ENCODE measurements around the gene RELB. TPM values are rescaled to one million over a fixed set of nuclear protein-coding genes. Genes with fewer than 3 reads are reported as not detected.

RELB gene
- total RNA-seq, 1 donor from 2014 or later, result 18.7 TPM

DNA sequence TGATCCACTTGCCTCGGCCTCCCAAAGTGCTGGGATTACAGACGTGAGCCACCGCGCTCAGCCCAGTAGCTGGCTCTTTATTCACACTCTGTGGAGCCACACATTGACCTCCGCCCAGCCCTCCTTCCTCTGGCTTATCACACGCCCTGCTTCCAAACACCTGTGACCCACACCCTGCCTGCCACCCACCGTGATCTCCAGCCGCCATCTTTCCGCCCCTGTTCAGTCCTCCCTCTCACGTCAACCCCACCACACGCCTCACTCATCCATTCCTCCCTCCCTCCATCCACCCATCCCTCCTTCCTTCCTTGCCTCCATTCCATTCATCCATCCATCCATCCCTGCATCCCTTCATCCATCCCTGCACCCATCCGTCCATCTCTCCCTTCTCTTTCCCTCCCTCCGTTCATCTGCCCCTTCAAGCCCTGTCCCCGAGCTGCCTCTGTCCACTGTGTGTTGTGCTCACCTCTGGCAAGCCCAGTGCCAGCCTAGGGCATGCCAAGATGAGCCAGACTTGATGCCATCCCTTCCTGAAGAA lies 57.4 kb downstream of the RELB start:
- no peaks in the 10 kb centered on the region for H3K9me3 Mint-ChIP-seq
- H3K27ac Mint-ChIP-seq, result no peak overlapping the region
- no peaks in the 10 kb centered on the region for H3K27me3 Mint-ChIP-seq (ENCODE audit: low read depth)
- no peak overlapping the region for H3K4me3 Mint-ChIP-seq
- no peak for DNase-seq (ENCODE audit: low spot score in 2 of 2, unreplicated experiment in 2 of 2)
- peaks cover 47% of the 10 kb centered on the region for H3K36me3 Mint-ChIP-seq
- TF ChIP-seq, protein P1, sequence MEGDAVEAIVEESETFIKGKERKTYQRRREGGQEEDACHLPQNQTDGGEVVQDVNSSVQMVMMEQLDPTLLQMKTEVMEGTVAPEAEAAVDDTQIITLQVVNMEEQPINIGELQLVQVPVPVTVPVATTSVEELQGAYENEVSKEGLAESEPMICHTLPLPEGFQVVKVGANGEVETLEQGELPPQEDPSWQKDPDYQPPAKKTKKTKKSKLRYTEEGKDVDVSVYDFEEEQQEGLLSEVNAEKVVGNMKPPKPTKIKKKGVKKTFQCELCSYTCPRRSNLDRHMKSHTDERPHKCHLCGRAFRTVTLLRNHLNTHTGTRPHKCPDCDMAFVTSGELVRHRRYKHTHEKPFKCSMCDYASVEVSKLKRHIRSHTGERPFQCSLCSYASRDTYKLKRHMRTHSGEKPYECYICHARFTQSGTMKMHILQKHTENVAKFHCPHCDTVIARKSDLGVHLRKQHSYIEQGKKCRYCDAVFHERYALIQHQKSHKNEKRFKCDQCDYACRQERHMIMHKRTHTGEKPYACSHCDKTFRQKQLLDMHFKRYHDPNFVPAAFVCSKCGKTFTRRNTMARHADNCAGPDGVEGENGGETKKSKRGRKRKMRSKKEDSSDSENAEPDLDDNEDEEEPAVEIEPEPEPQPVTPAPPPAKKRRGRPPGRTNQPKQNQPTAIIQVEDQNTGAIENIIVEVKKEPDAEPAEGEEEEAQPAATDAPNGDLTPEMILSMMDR (IDR thresholded peaks at IDR 0.05; ENCODE audit: unreplicated experiment), result no peak
- no peaks in the 10 kb centered on the region for H3K4me1 Mint-ChIP-seq

DNA sequence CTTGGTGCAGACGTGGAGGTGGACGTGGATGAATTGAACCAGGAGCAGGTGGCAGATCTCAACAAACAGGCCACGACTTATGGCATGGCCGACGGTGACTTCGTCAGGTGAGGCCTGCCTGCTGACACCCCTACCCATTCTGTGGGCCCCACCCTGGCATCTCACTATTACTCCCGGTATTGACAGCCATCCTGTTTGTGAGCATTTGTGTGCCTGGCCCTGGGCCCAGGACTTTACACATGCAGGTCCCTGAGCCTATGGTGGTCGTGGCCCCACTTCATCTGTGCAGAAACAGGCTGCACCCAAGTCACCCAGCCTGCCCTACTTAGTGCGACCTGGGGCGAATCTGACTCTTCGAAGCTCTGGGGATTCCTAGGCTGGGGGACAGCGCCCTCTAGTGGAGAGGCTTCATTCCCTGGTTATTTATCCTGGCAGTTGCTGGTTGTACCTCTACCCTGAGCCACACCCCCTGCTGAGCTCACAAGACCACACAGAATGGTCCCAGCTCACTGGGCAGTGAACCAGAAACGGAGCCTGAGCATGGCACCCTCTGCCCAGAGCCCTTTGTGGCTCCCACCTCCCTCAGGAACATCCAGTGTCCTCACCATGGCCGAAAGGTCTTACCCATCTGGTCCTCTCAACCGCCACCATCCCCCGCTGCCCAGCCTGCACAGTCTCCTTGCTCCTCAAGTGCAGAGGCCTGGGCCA lies 58.1 kb downstream of the RELB start:
- Mint-ChIP-seq H3K27me3 (ENCODE audit: low read depth) (no peaks in the 10 kb centered on the region), H3K27ac (no peak overlapping the region), H3K4me3 (no peak overlapping the region), H3K36me3 (peaks cover 43% of the 10 kb centered on the region), H3K4me1 (no peaks in the 10 kb centered on the region), H3K9me3 (no peaks in the 10 kb centered on the region)
- peak; percentile 54 to 80 for DNase-seq (ENCODE audit: low spot score in 2 of 2, unreplicated experiment in 2 of 2)
- TF ChIP-seq, protein P1 (IDR thresholded peaks at IDR 0.05; ENCODE audit: unreplicated experiment), result peak; percentile 92

DNA sequence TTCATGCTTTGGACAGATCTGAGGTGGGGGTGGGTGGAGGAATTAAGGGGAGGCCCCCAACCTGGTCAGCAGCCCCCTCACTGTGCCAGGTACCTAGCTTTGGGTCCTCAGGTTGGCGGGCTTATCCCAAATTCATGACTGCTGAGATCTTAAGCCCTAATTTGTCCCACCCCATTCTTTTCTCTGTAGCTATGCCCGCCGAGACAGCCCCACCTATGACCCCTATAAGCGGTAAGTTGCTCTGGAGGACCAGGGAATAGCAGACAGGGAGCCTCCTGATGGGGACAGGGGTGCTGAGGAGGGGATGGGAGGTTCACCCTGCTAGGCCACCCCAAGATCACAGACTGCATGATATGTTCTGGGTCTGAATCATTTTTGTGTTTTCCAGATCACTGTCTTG lies 60.7 kb downstream of the RELB start:
- DNase-seq (ENCODE audit: low spot score in 2 of 2, unreplicated experiment in 2 of 2), result no peak
- Mint-ChIP-seq H3K27me3 (ENCODE audit: low read depth) (no peaks in the 10 kb centered on the region), H3K36me3 (peaks cover 45% of the 10 kb centered on the region), H3K27ac (no peak overlapping the region), H3K4me3 (no peak overlapping the region), H3K4me1 (no peaks in the 10 kb centered on the region), H3K9me3 (no peaks in the 10 kb centered on the region)
- TF ChIP-seq, protein P1 (IDR thresholded peaks at IDR 0.05; ENCODE audit: unreplicated experiment), result no peak

DNA sequence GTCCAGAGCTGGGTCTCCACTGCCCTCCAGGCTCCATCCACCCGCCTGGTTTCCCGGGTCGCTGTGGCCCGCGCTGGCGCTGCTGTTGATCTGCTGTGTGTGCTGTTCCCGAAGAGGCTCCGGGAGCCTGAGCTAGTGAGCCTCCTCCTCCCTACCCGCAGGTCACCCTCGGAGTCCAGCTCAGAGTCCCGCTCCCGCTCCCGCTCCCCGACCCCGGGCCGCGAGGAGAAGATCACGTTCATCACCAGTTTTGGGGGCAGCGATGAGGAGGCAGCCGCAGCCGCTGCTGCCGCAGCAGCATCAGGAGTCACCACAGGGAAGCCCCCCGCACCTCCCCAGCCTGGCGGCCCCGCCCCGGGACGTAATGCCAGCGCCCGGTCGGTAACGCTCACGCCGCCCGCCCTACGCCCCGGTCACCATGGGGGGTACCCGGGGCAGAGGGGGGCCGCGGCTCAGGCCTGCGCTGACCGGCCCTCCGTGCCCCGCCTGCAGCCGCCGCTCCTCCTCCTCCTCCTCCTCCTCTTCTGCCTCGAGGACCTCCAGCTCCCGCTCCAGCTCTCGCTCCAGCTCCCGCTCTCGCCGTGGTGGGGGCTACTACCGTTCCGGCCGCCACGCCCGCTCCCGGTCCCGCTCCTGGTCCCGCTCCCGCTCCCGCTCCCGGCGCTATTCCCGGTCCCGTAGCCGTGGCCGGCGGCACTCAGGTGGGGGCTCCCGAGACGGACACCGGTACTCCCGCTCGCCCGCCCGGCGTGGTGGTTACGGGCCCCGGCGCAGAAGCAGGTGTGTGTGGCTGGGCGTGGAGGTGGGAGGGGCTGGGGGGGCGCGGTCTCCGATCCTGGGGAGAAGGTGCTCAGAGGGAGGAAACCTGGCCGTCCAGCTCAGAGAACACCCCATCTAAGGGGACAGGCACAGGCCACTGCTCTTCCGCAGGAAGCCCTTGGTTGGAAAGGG lies 62.9 kb downstream of the RELB start:
- Mint-ChIP-seq H3K9me3 (no peaks in the 10 kb centered on the region), H3K4me1 (no peaks in the 10 kb centered on the region), H3K36me3 (peaks cover 34% of the 10 kb centered on the region), H3K4me3 (no peak overlapping the region), H3K27me3 (ENCODE audit: low read depth) (no peaks in the 10 kb centered on the region), H3K27ac (no peak overlapping the region)
- TF ChIP-seq, protein P1 (IDR thresholded peaks at IDR 0.05; ENCODE audit: unreplicated experiment), result no peak
- no peak for DNase-seq (ENCODE audit: low spot score in 2 of 2, unreplicated experiment in 2 of 2)

DNA sequence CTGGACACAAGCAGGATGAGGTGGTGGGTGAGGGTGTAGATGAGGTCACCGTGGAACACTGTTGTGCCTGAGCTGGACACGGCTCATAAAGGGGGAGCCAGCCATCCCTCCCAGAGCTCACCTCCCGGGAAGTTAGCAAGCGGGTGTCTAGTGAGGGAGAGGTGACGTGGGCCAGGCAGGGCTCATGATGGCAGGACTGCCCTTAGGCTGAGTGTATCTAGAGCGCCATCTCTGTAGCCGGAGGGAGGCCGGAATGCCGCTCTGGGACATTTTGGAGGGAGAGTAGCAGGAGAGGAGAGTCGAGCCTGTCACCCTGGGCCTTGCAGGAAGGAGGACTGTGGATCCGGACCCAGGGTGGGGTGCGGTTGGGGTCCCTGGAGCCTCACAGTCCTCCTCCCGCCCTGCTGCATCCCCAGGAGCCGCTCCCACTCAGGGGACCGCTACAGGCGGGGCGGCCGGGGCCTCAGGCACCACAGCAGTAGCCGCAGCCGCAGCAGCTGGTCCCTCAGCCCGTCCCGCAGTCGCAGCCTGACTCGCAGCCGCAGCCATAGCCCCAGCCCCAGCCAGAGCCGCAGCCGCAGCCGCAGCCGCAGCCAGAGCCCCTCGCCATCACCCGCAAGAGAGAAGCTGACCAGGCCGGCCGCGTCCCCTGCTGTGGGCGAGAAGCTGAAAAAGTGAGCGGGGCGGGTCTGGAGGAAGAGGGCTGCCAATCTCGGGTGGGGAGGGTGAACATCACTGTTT lies 65.8 kb downstream of the RELB start:
- no peak overlapping the region for H3K27ac Mint-ChIP-seq
- H3K4me1 Mint-ChIP-seq, result no peaks in the 10 kb centered on the region
- H3K9me3 Mint-ChIP-seq, result no peaks in the 10 kb centered on the region
- no peaks in the 10 kb centered on the region for H3K27me3 Mint-ChIP-seq (ENCODE audit: low read depth)
- no peak for DNase-seq (ENCODE audit: low spot score in 2 of 2, unreplicated experiment in 2 of 2)
- TF ChIP-seq, protein P1 (IDR thresholded peaks at IDR 0.05; ENCODE audit: unreplicated experiment), result no peak
- peaks cover 21% of the 10 kb centered on the region for H3K36me3 Mint-ChIP-seq
- H3K4me3 Mint-ChIP-seq, result no peak overlapping the region

Measured in mesothelial cell of epicardium (in vitro differentiated cells).